ENCODE data around the gene TK2. TPM values are rescaled to one million over a fixed set of nuclear protein-coding genes. Genes with fewer than 3 reads are reported as not detected.
A peak's percentile ranks its signal among the peaks of the same experiment; 100 is the strongest.

Gene TK2
- polyA plus RNA-seq, 2 of the 4 experiments (the other 2 are of a cell fraction): 13.9 to 29.5 TPM

- TF ChIP-seq RARB (CRISPR knock-in tag; IDR thresholded peaks at IDR 0.05) (no peak), JUN (IDR thresholded peaks at IDR 0.05) (peak; percentile 35 to 73; a peak in 4 of 5 replicates), USF2 (IDR thresholded peaks at IDR 0.05) (no peak), KDM1A (IDR thresholded peaks at IDR 0.05; ENCODE audit: low read depth) (no peak), JUNB (IDR thresholded peaks at IDR 0.05) (peak; percentile 81), HDAC2 (IDR thresholded peaks at IDR 0.05) (no peak), NFE2L2 (conservative IDR thresholded peaks at IDR 0.05; ENCODE audit: low read length) (no peak), SMC3 (IDR thresholded peaks at IDR 0.05) (peak; percentile 37; the same call in 1 of the 3 replicates), CBX2 (IDR thresholded peaks at IDR 0.05; ENCODE audit: borderline replicate concordance, low read depth) (no peak), CHD2 (IDR thresholded peaks at IDR 0.05; ENCODE audit: low read length, partially characterized antibody) (no peak), MAZ (IDR thresholded peaks at IDR 0.05; ENCODE audit: borderline replicate concordance, low read depth, low read length) (no peak), ATOH8 (CRISPR knock-in tag; IDR thresholded peaks at IDR 0.05; ENCODE audit: low read depth) (no peak), EHF (CRISPR knock-in tag; IDR thresholded peaks at IDR 0.05) (no peak), CTCF (IDR thresholded peaks at IDR 0.05) (0 out of 3 replicates have a peak, but pooled peaks have one; percentile 7), PHF8 (IDR thresholded peaks at IDR 0.05; ENCODE audit: borderline replicate concordance, low read depth) (no peak), EHMT2 (IDR thresholded peaks at IDR 0.05; ENCODE audit: low read depth) (no peak), TFCP2L1 (CRISPR knock-in tag; IDR thresholded peaks at IDR 0.05) (no peak), HMGXB4 (CRISPR knock-in tag; IDR thresholded peaks at IDR 0.05; ENCODE audit: borderline replicate concordance) (no peak), CEBPB (IDR thresholded peaks at IDR 0.05) (peak in 1 of 2 experiments; percentile 34; a peak in 3 of 4 replicates), MYC (IDR thresholded peaks at IDR 0.05; ENCODE audit: borderline replicate concordance, low read length) (no peak), FOXS1 (CRISPR knock-in tag; IDR thresholded peaks at IDR 0.05) (no peak), PBX3 (IDR thresholded peaks at IDR 0.05) (0 out of 2 replicates have a peak, but pooled peaks have one; percentile 30), HOXA7 (CRISPR knock-in tag; IDR thresholded peaks at IDR 0.05) (no peak), RAD21 (conservative IDR thresholded peaks at IDR 0.05 in 1 of 2, IDR thresholded peaks at IDR 0.05 in 1 of 2) (peak; percentile 8 to 28; a peak in 1 of 5 replicates), RFX5 (IDR thresholded peaks at IDR 0.05) (no peak), SREBF2 (IDR thresholded peaks at IDR 0.05) (no peak), BHLHE40 (IDR thresholded peaks at IDR 0.05; ENCODE audit: low read depth, low read length) (no peak), FOSB (CRISPR knock-in tag; IDR thresholded peaks at IDR 0.05) (no peak), RCOR1 (IDR thresholded peaks at IDR 0.05; ENCODE audit: low read depth, low read length) (no peak), NPAS2 (CRISPR knock-in tag; IDR thresholded peaks at IDR 0.05; ENCODE audit: borderline replicate concordance) (no peak), KDM5A (IDR thresholded peaks at IDR 0.05) (no peak)
Observed at GRCh38 chr16:66508248-66508913, 41.5 kb downstream of the TK2 start (continued).
